ENCODE data around the gene XPO5.
"Not testable (repeated sequence)": the region's sequence is repeated elsewhere in the genome, so short reads cannot be mapped to it uniquely, and the experiment has no call there.

The XPO5 gene

DNA sequence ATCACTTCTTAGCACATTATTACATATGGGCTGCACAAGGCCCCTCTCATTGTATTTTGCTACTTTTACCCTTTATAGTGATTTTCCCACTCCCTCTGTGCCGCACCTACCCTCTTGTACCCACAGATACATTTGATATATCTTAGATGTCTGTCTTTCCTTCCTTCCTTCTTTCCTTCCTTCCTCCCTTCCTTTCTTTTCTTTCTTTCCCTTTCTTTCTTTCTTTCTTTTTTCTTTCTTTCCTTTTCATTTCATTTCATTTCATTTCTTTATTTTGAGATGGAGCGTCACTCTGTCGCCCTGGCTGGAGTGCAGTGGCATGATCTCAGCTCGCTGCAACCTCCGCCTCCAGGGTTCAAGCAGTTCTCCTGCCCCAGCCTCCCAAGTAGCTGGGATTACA is 12.4 kb upstream of the XPO5 start:
- H3K27ac ChIP-seq = no peak overlapping the region

DNA sequence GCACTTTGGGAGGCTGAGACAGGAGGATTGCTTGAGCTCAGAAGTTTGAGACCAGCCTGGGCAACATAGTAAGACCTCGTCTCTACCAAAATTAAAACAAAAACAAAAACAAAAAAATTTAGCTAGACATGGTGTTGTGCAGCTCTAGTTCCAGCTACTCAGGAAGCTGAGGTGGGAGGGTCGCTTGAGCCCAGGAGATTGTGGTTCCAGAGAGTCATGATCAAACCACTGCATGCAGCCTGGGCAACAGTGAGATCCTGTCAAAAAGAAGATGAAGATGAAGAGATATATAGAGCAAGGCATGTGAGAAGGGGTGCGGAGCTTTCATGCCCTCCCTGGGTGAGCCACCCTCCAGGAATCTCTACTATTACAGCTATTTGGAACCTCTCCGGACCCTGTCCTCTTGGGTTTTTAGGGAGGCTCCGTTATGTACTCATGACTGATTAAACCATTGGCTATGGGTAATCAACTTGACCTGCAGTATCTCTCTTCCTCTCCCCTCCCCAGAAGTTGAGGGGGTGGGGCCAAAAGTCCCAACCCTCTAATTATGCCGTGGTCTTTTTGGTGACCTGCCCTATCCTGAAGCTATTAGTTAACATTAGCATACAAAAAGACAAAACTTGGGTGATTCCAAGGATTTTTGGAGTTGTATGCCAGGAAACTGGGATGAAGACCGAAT is 9.2 kb upstream of the XPO5 start:
- Histone ChIP-seq H3K4me3 (no peak overlapping the region), H3K27ac (peak overlapping the region in 3 of 21 experiments; percentile 7 to 40 (median 14))

More for the DNA sequence above, 12.4 kb upstream of the XPO5 start:
- no peak overlapping the region for H3K4me3 ChIP-seq

DNA sequence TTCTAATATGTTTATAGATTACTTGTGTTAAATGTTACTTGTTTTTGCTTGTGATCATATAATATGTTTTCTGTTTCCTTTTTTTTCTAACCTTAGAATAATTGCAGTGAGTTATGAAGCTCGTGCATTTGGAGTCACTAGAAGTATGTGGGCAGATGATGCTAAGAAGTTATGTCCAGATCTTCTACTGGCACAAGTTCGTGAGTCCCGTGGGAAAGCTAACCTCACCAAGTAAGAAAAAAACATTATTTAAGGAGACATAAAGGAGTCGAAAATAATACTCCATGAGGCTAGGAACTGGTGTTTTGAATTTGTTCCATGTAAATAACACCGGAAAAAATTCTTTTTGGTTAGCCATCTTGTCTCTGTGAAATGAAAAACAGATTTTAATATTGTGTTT is 7.1 kb upstream of the XPO5 start:
- H3K4me3 ChIP-seq = no peak overlapping the region
- no peak overlapping the region for H3K27ac ChIP-seq

DNA sequence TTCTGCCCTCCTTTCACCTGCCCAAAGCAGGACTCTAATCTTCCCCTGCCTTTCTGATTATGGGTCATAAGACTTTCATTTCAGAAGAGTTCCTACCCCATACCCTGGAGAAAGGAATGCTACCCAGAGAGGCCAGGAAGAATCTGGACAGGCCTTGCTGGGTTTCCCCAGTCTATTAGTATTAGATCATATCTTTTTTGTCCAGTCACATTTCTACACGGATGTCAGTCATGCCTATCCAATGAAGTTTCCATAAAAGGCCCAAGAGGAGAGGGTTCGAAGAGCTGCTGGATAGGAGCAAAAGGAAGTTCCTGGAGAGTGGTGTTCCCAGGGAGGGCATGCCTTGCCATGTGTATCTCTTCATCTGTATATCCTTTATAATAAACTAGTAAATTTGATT is 3.3 kb upstream of the XPO5 start:
- Histone ChIP-seq H3K27ac (peak overlapping the region in 1 of 21 experiments; percentile 37), H3K4me3 (no peak overlapping the region)

DNA sequence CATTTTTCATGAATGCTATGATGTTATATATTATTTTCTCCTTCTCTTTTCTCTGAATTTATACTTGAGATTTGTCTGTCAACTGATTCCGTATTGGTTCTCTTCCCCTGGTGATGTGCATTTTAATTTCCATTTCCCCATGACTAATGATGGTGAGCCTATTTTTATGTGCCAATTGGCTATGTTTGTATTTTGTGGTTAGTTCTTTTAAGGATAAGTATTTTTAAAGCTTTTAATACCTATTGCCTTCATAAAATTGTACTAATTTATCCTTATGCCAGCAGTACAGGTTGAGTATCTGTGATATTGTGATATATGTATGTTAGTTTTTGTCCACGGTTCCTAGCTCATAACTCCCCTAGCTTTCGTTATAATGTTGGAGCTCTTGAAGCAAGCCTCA is 2.9 kb upstream of the XPO5 start:
- H3K4me3 ChIP-seq = no peak overlapping the region
- peak overlapping the region in 1 of 21 experiments; percentile 4 for H3K27ac ChIP-seq

DNA sequence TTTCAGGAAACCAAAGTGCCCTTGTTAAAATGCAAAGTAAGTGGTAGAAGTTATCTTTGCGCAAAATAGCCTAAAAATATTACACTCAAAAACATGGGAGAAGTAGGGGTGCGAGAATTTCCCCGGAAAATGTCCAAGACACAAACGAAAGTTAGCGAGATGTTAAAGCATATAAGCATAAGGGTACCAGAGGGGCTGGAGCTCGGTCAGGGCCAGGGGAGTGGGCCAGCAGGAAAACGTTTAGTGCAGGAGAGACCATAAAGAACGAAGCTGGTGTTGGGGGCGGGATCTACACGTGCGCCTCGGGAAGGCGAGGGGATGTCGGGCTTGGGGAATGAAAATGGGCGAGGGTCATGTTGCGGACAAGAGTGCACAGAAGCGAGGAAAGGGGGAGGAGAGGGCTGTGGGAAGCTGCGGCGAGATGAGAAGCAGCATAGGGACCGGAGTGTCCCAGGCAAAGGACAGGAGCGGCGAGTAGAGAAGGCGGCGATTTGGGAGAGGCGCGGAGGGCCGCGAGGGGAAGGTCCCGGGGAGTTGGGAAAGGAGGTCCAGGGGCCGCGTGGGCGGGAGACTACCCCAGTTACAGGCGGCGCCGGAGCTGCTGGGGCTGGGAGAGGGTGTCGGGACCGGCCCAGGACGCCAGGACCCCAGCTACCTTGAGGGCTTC is 600 bp downstream of the XPO5 start:
- peak overlapping the region; percentile 61 to 100 (median 97) for H3K4me3 ChIP-seq
- H3K27ac ChIP-seq = peak overlapping the region; percentile 40 to 91 (median 84)

DNA sequence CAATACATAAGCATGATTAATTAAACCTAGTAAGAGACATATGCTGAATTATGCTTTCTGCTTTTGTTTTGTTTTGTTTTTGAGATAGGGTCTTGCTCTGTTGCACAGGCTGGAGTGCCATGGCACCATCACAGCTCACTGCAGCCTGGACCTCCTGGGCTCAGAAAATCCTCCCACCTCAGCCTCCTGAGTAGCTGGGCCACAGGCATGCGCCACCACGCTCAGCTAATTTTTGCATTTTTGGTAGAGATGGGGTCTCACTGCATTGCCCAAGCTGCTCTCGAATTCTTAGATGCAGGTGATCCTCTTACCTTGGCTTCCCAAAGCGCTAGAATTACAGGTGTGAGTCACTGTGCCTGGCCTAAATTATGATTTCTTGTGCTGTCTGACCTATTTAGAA is 3.8 kb downstream of the XPO5 start:
- H3K4me3 ChIP-seq = no peak overlapping the region
- no peak overlapping the region for H3K27ac ChIP-seq

DNA sequence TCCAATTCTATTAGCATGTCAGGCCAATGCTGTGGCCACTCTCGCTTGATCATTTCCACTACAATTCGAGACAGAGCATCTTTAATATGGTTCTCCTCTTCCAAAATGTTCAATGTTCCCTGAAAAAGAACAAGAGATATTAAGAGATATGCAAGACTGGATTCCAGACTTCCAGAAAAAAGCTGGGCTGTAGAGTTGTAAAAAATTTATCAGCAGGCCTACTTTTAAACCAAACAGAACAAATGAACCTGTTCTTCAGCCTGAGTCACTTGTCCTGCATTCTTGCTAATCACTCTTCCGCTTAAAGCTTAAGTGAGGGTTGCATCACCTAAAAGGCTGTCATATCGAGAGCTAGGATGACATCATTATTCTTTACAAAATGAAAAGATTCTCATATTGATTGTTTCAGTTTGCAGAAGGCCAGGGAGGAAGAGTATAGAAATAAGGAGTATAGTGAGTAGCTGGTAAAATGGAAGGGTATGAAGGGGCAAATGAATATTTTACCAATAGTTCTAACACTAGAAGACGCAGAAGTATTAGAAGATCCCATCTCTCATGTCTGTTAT is 4.9 kb downstream of the XPO5 start:
- H3K27ac ChIP-seq = no peak overlapping the region
- H3K4me3 ChIP-seq = no peak overlapping the region

DNA sequence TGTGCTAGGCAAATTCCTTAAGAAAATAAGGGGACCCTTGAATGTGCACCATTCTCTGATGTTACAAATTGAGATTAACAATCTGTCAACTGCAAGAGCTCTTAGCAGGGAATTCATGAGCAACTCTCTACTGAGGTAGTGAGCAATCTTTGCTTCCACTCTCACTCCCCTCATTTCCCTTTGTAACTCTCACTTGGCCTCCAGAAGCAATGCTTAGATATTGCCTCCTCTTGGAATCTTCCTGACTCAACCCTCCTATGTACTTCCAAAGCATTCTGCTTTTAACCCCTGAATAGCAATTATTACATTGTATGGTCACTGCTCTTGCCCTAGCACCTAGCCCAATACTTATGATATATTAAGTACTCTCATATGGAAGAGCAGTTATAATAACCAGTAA is 16.5 kb downstream of the XPO5 start:
- no peak overlapping the region for H3K27ac ChIP-seq
- H3K4me3 ChIP-seq = no peak overlapping the region

DNA sequence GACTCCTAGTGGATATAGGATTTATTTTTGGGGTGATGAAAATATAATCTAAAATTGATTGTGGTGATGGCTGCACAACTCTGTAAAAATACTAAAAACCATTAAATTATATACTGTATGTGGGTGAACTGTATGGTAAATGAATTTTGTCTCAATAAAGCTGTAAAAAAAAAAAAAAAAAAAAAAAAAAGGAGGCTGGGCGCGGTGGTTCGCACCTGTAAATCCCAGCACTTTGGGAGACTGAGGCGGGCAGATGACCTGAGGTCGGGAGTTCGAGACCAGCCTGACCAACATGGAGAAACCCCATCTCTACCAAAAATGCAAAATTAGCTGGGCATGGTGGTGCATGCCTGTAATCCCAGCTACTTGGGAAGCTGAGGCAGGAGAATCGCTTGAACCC is 18.2 kb downstream of the XPO5 start:
- not testable (repeated sequence) for H3K27ac ChIP-seq, H3K4me3 ChIP-seq

DNA sequence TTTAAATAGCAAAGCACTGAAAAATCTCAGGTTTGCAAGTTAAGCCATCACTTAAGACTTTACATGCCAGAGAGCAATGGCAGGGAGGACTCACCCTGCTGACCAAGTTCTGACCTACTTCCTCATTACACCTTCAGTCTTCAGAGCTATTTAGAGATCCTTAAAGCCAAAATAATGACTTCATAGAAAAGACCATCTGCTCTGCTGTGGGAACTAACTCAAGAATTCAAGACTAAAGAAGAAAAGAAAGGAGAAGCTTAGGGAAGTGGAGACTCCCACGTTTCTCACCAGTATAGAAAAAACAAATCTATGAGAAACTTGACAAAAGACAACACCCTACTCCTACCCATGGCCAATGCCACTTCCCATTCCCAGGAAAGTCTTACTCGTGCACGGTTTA is 28.6 kb downstream of the XPO5 start:
- no peak overlapping the region for H3K4me3 ChIP-seq
- no peak overlapping the region for H3K27ac ChIP-seq

DNA sequence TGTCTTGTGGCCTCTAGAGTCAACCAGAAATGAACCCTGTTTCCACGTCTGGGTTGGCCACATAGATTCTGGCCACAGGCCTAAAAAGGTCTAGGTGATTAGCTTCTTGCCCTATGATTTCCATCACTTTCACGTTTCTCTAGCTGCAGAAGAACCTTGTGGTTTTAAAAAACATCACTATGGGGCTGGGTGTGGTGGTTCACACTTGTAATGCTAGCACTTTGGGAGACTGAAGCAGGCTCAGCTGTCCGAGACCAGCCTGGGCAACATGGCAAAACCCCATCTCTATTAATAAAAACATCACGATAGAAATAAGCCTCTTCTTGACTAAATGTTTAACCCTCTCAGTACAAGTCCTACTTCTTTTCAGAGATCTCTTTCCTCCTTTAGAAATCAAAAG is 31.4 kb downstream of the XPO5 start:
- no peak overlapping the region for H3K4me3 ChIP-seq

DNA sequence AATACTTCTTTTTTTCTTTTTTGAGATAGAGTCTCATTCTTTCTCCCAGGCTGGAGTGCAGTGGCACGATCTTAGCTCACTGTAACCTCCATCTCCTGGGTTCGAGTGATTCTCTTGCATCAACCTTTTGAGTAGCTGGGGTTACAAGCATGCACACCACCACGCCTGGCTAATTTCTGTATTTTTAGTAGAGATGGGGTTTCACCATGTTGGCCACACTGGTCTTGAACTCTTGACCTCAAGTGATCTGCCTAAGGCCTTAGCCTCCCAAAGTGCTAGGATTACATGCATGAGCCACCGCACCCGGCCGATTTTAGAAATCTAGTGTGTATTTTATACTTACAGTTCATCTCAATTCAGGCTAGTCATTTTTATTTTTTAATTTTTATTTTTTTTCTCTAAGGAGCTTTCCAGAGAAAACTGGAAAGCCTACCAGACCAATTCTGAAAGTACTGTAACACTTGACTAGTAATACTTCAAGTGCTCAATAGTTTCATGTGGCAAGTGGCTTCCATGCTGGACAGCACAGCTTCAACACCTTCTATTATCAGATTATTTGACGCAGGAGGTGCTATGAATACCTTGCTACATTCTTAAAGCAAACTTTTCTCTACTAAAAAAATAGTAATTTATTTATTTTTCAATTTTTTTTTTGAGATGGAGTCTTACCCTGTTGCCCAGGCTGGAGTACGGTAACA is 33.9 kb downstream of the XPO5 start:
- no peak overlapping the region for H3K27ac ChIP-seq
- no peak overlapping the region for H3K4me3 ChIP-seq

More for the DNA sequence above, 31.4 kb downstream of the XPO5 start:
- no peak overlapping the region for H3K27ac ChIP-seq

DNA sequence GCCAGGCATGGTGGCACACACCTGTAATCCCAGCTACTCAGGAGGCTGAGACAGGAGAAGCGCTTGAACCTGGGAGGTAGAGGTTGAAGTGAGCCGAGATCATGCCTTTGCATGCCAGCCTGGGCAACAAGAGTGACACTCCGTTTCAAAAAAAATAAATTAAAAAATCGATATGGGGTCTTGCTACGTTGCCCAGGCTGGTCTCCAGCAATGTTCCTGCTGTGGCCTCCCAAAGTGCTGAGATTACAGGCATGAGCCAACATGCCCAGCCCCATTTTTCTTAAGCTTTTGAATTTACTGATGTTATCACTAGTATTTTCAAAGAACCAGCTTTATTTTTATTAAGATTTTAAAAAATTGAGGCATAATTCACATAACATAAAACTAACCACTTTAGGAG is 35.3 kb downstream of the XPO5 start:
- no peak overlapping the region for H3K4me3 ChIP-seq
- no peak overlapping the region for H3K27ac ChIP-seq

DNA sequence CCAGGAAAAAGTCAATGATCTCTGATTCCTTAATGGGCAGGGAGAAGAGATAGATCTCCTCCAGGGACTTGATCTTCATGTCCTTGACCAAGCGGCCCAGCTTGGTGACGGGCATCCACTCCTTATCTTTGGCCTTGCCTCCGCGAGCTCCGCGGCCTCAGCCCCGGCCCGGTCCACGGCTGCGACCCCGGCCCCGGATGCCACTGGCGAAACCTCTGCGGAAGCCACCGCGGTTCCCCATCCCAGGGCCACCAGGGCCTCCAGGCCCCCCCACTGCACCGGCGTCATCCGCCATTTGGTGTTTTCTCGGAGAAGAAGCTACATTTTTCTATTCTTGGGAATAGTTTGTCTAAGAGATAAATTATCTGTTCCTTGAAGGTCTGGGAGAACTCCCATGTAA is 36.4 kb downstream of the XPO5 start:
- H3K4me3 ChIP-seq, H3K27ac ChIP-seq: not testable (repeated sequence)

DNA sequence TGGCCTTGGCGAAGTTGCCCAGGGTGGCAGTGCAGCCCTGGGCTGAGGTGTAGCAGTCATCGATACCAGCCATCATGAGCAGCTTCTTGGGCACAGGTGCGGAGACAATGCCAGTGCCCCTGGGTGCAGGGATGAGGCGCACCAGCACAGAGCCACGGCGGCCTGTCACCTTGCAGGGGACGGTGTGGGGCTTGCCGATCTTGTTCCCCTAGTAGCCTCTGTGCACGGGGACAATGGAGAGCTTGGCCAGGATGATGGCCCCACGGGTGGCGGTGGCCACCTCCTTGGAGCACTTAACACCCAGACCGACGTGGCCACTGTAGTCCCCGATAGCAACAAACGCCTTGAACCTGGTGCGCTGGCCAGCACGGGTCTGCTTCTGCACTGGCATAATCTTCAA is 36.9 kb downstream of the XPO5 start:
- H3K4me3 ChIP-seq, H3K27ac ChIP-seq: not testable (repeated sequence)

DNA sequence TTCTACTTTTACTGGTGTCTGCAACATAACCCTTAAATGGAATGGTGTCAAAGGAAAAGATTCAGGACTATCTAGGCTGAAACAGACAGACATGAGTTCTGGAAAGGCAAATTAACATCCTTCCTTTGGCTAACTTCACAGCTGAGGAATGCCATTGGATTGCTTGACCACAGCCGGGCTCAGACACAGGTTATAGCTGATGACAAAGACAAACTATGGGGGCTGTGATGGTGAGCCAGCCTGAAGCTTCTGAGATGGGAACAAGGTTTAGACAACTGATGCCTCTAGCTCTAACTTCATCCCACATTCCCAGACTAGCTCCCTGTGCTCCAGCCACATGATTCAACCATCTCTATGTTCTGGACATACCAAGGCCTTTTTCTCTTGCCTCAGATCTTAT is 43.6 kb downstream of the XPO5 start:
- H3K27ac ChIP-seq = no peak overlapping the region

DNA sequence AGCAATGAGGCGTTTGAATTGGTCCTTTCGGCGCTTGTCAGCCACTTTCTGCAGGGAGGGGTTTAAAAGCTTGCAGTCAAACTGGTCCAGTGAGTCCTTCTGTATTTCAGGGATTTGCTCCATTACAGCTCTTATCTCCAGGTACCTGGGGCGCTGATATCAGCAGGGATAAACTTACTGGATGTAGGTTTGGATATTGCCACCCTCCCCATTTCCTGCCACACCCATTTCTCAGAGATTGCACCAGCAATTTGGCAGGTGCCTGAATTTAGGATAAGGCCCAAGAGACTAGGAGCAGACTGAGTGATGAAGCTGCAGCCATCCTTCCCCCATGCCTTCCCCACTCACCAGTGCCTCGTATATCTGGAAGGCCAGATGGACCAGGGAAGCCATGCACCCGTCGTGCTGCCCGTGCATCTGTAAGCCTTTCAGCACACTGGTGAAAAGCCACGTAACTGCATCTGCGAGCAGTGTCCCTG is 51.3 kb downstream of the XPO5 start:
- H3K4me3 ChIP-seq = no peak overlapping the region
- peak overlapping the region in 1 of 21 experiments; percentile 20 for H3K27ac ChIP-seq

More for the DNA sequence above, 43.6 kb downstream of the XPO5 start:
- no peak overlapping the region for H3K4me3 ChIP-seq

DNA sequence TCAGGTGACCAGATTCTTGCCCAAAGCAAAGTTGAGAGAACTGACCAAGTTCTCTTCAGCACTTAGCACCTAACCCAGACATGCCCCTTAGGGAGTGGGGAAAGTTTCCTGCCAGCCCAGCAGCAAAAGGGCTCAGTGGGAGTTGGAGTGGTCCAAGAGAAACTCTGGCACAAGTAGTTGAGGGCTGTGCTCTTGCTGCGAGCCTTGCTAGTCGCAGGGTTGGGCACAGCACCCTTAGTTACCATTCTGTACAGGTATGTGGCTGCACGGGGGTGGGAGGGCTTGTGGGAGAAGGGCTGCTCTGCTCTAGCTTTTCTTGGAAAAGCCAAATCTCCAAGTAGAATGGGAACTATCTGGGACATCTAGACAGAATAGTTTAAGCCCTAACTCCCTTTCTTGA is 52.6 kb downstream of the XPO5 start:
- H3K4me3 ChIP-seq = no peak overlapping the region
- H3K27ac ChIP-seq = no peak overlapping the region

DNA sequence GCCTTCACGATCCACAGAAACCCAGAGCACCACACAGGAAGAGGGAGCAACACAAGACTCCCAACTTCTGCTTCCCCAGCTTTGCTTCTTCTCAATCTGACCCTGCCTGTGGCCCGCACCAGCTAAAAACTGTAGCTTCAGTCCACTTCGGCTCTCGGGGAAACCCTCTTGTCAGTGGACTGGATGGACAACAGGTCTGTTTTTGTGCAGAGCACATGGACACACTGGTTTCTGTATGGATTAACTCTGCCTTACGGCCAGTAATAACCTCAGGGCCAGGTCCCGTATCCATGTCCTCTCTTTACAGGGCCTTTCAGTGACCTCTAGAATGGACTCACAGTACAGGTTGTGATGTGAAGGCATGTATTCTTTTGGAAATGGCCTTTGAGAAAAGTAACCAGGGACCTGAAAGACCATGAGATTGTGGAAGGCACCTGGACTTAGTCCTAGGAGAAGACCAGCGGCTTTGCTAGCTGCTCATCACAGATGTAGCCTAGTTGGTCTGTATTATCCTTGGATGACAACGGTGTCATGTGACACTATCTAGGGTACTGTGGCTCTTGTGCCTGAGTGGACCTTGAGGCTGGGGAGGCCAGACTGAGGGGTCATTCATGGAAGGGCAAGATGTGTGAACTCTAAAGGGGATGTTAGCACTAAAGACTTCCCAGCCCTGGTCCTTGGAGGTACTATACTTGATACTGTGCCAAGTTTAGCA is 53.1 kb downstream of the XPO5 start:
- H3K4me3 ChIP-seq = no peak overlapping the region
- H3K27ac ChIP-seq = no peak overlapping the region

All from skin epidermis (tissue), 12 donors.